GM19397 (cell line): ENCODE data around the gene MT4.
"Not testable (repeated sequence)": the region's sequence is repeated elsewhere in the genome, so short reads cannot be mapped to it uniquely, and the experiment has no call there.

Experiments used
- ATAC-seq: cut with Tn5 transposase; IDR thresholded peaks from one replicate; pipeline ENCODE4 v1.9.1; 2021; ENCODE audit warnings: mild to moderate bottlenecking, moderate library complexity; ENCODE audit not compliant: unreplicated experiment

The MT4 gene

DNA sequence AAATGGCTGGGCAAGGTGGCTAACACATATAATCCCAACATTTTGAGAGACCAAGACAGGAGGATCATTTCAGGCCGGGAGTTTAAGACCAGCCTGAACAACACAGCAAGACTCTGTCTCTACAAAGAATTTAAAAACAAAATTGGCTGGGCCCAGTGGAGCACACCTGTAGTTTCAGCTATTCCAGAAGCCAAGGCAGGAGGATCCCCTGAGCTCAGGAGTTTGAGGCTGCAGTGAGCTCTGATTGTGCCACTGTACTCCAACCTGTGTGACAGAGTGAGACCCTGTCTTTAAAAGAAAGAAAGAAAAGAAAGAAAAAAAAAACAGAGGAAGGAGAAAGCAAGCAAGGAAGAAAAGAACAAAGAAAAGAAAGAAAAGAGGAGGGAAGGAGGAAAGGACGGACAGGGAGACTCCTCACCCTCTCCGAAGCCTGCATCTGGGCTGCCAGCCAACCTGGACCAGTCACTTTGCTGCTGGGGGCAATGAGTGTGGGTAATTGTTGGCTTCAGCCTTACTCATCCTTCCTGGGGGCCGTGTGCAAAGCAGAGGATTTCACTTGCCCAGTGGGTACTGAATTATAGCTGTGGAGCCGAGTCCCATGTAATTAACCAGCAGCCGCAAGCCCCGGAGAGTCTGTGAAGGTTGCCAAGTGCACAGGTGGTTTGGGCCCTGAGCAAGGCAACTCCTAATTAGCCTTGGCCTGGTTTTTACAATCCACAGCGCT lies 6.7 kb upstream of the MT4 start:
- ATAC-seq, result no peak

DNA sequence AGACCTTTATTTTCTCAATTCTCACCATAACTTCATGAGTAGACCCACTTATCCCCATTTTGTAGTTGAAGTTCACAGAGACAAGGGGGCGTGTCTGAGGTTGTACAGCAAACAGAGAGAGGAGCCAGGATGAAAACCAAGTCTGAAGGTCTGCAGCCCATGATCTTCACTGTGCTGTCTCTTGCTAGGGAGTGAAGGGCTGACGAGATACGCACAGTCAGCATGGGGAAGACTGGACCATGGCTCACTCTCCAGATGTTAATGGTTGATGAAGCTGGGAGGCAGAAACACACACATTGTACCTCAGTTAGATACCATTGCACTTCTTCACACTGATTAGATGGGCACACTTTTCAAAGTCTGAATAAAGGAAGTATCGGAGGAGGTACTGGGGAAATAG lies 5.8 kb upstream of the MT4 start:
- no peak for ATAC-seq

GRCh38 chr16:56560447-56560846 lies 4.4 kb upstream of the MT4 start:
- no peak for ATAC-seq

DNA sequence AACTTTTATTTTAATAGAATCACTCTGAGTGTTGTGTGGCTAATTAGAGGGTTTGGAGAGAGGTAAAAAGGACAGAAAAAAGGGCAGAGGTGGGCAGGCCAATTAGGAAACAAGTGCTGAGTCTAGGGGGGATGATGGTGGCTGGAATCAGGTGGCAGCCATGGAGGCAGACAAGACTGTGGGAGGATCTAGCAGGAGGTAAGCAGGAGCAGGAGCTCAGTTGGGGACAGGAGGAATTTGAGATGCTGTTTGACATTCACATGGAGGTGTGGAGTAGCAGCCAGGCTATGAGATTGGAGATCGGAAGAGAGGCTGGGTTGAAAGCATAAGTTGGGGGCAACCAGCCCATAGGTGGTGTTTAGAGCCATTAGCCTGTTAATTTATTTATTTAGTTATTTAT lies 3.7 kb upstream of the MT4 start:
- ATAC-seq, result no peak

GRCh38 chr16:56569971-56570370 lies 5.1 kb downstream of the MT4 start:
- no peak for ATAC-seq

- no peak for ATAC-seq
Observed at GRCh38 chr16:56571525-56571924, 6.7 kb downstream of the MT4 start.

GRCh38 chr16:56574625-56575024 lies 9.8 kb downstream of the MT4 start:
- no peak for ATAC-seq

DNA sequence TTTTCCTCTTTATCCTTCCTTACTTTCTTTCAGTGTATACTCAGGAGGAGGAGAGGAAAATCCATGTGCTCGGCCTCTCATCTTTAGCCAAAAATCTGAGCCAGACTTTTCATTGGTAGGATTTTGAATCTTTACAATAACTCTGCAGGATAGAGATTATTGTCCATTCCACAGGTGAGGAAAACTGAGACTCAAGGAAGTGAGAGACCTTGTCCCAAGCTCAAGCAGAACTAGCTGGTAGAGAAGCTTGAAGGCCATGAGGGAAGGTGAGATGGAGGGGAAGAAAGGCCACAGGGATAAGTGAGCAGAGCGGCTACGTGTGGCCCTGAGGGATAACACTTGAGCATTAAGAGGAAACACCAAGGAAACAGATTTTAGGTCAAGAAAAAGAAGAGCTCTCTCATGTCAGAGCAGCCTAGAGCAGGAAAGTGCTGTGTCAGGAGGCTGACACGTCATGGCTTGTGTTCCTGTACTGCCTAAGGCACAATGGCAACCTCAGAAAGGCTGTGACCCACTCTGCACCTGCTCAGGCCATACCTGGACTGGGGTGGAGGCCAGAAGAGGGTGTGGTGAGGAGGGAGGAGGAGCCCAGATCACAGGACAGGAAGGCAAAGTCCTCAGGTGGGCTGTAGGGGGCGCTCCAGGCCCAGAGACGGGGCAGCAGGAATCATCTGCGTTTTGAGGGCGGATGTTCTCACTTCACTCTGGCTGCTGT lies 11.9 kb downstream of the MT4 start:
- ATAC-seq, result peak; percentile 66

GRCh38 chr16:56577300-56577625 lies 12.4 kb downstream of the MT4 start:
- ATAC-seq, result no peak

DNA sequence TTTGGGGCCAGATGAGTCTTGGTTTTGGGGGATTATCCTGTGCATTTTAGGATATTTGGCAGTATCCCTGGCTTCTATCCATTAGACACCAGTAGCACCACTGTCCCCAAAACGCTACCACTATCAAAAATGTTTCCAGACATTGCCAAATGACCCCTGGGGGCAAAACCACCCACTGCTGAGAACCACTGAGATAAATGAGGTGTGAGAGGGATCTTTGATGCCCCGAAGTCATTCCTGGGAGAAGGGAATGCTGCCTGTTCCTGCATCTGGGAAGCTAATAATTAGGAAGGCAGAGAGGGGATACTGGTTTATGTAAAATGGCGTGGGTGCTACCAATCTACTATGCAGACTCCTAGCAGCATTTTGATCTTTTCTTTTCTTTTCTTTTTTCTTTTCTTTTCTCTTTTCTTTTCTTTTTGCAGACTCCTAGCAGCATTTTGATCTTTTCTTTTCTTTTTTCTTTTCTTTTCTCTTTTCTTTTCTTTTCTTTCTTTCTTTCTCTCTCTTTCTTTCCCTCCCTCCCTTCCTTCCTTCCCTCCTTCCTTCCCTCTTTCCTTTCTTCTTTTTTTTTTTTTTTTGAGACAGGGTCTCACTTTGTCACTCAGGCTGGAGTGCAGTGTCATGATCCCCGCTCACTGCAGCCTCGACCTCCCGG lies 15.6 kb downstream of the MT4 start:
- ATAC-seq, result no peak

DNA sequence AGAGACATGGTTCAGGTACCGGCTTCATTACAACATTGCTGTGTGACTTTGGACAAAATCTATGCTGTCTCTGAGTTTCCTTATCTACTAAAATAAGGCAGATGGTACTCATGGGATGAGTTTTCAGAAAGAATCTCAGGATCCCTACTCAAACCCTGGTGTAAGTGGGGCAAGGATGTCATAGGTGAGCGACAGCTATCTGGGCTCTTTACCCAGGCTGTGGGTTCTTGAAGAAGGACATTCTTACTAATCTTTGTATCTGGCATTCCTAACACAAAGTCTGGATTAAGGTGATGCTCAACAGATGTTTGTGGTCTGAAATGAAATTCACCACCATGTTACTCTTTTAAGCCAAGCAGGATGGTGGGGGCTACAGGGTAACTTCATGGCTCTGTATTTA lies 18.0 kb downstream of the MT4 start:
- ATAC-seq, result not testable (repeated sequence)

GRCh38 chr16:56583351-56584168 lies 18.7 kb downstream of the MT4 start:
- ATAC-seq, result no peak

GRCh38 chr16:56584276-56584675 lies 19.4 kb downstream of the MT4 start:
- ATAC-seq, result no peak

GRCh38 chr16:56588781-56589140 lies 23.9 kb downstream of the MT4 start:
- ATAC-seq, result no peak

- no peak for ATAC-seq
Observed at GRCh38 chr16:56589141-56590039, 24.5 kb downstream of the MT4 start, which contains the start of gene MT3. TSS of gene MT3 (plus strand) at chr16:56589528. CDS start at chr16:56589591, 63 bp downstream.

DNA sequence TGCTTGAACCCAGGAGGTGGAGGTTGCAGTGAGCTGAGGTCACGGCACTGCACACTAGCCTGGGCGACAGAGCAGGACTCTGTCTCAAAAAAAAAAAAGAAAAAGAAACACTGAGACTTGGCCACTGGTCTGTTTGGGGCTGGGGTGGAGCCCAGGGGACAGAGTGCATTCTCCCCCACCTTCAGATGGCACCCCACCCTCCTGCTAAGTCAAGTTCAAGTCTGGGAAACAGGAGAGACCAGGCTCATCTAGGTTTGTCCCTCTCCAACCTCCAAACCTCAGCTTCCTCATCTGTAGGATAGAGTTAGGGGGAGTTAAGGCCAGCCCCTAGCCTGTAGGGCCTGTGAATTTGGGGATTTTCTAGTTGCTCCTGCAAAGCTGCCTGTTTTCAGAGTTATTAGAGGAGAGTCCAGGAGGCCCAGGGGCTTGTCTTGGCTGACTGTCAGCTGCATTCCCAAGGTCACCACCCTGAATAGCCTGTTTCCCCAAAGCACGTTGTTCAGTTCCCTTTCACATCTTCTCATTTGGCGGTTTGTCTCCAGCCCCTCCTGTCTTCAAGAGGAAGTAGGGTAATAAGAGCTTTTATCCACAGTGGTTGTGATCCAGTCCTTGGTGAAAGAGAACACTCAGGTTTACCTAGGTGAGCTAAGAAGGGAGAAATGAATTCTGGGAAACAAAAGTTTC lies 26.6 kb downstream of the MT4 start:
- no peak for ATAC-seq

GRCh38 chr16:56593573-56594291 lies 28.9 kb downstream of the MT4 start:
- ATAC-seq, result no peak

DNA sequence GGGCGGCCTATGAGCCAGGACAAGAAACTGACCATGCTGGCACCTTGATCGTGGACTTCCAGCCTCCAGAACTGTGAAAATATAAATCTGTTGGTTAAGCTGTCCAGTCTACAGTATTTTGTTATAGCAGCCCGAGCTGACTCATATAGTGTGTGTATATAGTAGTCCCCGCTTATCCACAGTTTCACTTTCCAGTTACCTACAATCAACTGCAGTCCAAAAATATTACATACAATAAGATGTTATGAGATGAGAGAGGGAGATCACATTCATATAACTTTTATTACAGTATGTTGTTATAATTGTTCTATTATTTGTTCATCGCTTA lies 29.4 kb downstream of the MT4 start:
- no peak for ATAC-seq

DNA sequence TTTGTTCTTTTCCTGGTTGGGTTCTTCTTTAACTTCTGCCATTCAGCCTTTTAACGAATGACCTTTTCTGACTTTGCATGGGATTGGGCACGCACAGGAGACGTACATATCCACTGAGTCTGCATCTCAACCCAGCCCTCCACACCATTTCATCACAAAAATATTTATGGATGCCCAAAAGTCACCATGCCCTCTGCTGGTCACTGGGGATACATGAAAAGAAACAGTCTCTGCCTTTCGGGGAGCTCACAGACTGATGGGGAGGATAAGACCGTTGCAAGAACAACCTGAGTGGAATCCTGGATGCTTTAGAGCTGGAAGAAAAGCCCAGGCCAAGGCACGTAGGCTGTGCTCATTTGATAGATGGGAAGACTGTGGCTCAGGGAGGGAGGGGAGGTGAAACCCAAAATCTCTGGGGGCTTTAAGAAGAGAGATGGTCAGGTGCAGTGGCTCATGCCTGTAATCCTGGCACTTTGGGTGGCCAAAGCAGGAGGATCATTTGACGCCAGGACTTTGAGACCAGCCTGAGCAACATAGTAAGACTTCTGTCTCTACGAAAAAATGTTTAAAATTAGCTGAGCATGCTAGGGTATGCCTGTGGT lies 35.6 kb downstream of the MT4 start:
- no peak for ATAC-seq
